Heart left ventricle (tissue), 13 donors: ENCODE results near the gene KLRC4.
"Not testable (repeated sequence)": the region's sequence is repeated elsewhere in the genome, so short reads cannot be mapped to it uniquely, and the experiment has no call there.

Source experiments
- CTCF ChIP-seq, 12 donors: fragments of 200-600 bp; sonication (generic) in 4 of 12; IDR thresholded peaks; one replicate each; pipeline versions ENCODE4 v1.5.0 to v1.8.0; 2018 to 2022; ENCODE audit warnings: antibody characterized with exemption in 12 of 12, mild to moderate bottlenecking in 5 of 12
- POLR2A ChIP-seq, 2 donors: fragments of 450-650 bp; IDR thresholded peaks; one replicate each; pipeline ENCODE4 v1.6.1; 2017; ENCODE audit warnings: antibody characterized with exemption in 2 of 2, mild to moderate bottlenecking in 2 of 2, moderate library complexity in 2 of 2
- donor health status: ischemic (EF 13 %, LVEDD 7.1; RV severe dilation, severe dysfunction).
- donor health status: DM: no; HTN: yes; CAD: no.
- donor health status: DM: no; HTN: no; CAD: no.
- donor health status: ischemic (EF 25% LVEDD 6.9; RV normal size, moderate dysfunction).
- donor health status: ischemic (EF 25% LVEDD 5.7; RV mildly dilated, moderate dysfunction).
- donor health status: ischemic (EF 35%, LVEDD 5.7; RV mildly dilated, moderate dysfunction).
- donor health status: nonischemic (EF 11% LVEDD 7.7; RV severe dilation, severe dysfunction).
- donor health status: DM: yes; HTN: yes; CAD: no.
- donor health status: PGD.
- donor health status: ischemic (EF 29% LVEDD 5.4; RV normal size, mild dysfunction).
- donor health status: nonischemic (EF 23%, LVEDD 6.1; RV moderate dilation, normal function).

DNA sequence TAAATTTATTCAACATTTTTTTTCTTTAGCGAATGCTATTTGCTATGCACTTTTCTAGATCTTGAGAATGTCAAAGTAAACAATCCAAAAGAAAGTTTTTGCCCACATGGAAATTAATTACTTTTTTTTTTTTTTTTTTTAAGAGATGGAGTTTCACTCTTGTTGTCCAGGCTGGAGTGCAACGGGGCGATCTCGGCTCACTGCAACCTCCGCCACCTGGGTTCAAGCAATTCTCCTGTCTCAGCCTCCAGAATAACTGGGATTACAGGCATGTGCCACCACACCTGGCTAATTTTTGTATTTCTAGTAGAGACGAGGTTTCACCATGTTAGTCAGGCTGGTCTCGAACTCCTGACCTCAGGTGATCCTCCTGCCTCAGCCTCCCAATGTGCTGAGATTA is 18.6 kb downstream of the KLRC4 start:
- TF ChIP-seq CTCF, POLR2A (IDR thresholded peaks at IDR 0.05): not testable (repeated sequence)
